PC-3 (cell line): ENCODE measurements around the gene NLGN4X.

Source experiments
- EZH2 ChIP-seq: fragments of 300-600 bp; sonication (generic); IDR thresholded peaks from one replicate; pipeline ENCODE4 v1.6.1; 2017; ENCODE audit warnings: antibody characterized with exemption, mild to moderate bottlenecking, low read length; ENCODE audit not compliant: unreplicated experiment
- EZH2phosphoT487 ChIP-seq: fragments of 300-600 bp; sonication (generic); IDR thresholded peaks from 2 replicates; pipeline ENCODE4 v1.6.1; 2018; ENCODE audit warnings: mild to moderate bottlenecking, antibody characterized with exemption, low read length, borderline replicate concordance
- TF ChIP-seq, protein P1 (sequence below): fragments of 300-600 bp; sonication (generic); conservative IDR thresholded peaks from 2 replicates; pipeline ENCODE4 v1.5.1; 2017; ENCODE audit warnings: antibody characterized with exemption, low read depth, mild to moderate bottlenecking, low read length

DNA sequence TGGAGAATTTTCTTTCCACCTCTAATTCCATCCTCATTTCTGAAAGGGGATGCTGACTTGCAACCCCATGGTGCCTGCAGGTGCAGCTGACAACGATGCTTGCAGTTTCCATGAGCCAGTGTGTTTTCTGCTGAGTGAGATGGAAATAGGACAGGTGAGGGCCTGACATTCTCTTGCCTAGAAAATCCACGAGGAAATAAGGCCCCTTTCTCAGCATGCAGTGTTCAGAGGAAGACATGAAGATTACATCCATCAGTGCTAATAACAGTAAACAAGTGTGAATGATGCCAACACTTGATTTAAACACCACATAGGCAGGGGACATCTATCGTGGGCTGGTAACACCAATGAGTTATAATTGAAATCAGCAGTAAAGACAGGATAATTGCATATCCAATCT, 237.3 kb downstream of the NLGN4X start:
- TF ChIP-seq, protein P1, sequence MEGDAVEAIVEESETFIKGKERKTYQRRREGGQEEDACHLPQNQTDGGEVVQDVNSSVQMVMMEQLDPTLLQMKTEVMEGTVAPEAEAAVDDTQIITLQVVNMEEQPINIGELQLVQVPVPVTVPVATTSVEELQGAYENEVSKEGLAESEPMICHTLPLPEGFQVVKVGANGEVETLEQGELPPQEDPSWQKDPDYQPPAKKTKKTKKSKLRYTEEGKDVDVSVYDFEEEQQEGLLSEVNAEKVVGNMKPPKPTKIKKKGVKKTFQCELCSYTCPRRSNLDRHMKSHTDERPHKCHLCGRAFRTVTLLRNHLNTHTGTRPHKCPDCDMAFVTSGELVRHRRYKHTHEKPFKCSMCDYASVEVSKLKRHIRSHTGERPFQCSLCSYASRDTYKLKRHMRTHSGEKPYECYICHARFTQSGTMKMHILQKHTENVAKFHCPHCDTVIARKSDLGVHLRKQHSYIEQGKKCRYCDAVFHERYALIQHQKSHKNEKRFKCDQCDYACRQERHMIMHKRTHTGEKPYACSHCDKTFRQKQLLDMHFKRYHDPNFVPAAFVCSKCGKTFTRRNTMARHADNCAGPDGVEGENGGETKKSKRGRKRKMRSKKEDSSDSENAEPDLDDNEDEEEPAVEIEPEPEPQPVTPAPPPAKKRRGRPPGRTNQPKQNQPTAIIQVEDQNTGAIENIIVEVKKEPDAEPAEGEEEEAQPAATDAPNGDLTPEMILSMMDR, result no peak
- no peak for TF ChIP-seq EZH2
- no peak for TF ChIP-seq EZH2phosphoT487
